H9 (cell line): Measurements from ENCODE around the gene ERICH6B. TPM values are rescaled to one million over a fixed set of nuclear protein-coding genes. Genes with fewer than 3 reads are reported as not detected.
A peak's percentile ranks its signal among the peaks of the same experiment; 100 is the strongest.

Source experiments
- DNase-seq: peaks from one replicate; pipeline ENCODE4 v3.0.0-alpha.2; 2017
- H2AFZ ChIP-seq: one replicate; pipeline ENCODE4 v1.6.1; 2013; ENCODE audit warnings: mild to moderate bottlenecking, low read length, control low read depth, moderate library complexity
- H2AK5ac ChIP-seq: 2 replicates; pipeline ENCODE4 v1.6.1; 2013; ENCODE audit warnings: low read length, control low read depth, mixed read lengths; ENCODE audit not compliant: insufficient read length
- H2BK120ac ChIP-seq: one replicate; pipeline ENCODE4 v1.6.1; 2013; ENCODE audit warnings: low read depth, mild to moderate bottlenecking, low read length, control low read depth, inconsistent platforms; ENCODE audit not compliant: poor library complexity, severe bottlenecking
- H2BK12ac ChIP-seq: 2 replicates; pipeline ENCODE4 v1.6.1; 2013; ENCODE audit warnings: low read length, control low read depth, mixed read lengths, low read depth; ENCODE audit not compliant: insufficient read length
- H2BK15ac ChIP-seq: 2 replicates; pipeline ENCODE4 v1.6.1; 2013; ENCODE audit warnings: low read depth, low read length, control low read depth
- H2BK20ac ChIP-seq: one replicate; pipeline ENCODE4 v1.6.1; 2013; ENCODE audit warnings: low read depth, mild to moderate bottlenecking, low read length, control low read depth, inconsistent platforms; ENCODE audit not compliant: poor library complexity, severe bottlenecking
- H2BK5ac ChIP-seq: 2 replicates; pipeline ENCODE4 v1.6.1; 2013; ENCODE audit warnings: low read length, control low read depth, mixed read lengths; ENCODE audit not compliant: insufficient read length
- H3K14ac ChIP-seq: 2 replicates; pipeline ENCODE4 v1.6.1; 2013; ENCODE audit warnings: low read length, control low read depth; ENCODE audit not compliant: insufficient read depth
- H3K18ac ChIP-seq: 2 replicates; pipeline ENCODE4 v1.6.1; 2013; ENCODE audit warnings: low read depth, mild to moderate bottlenecking, mixed read lengths, low read length, control low read depth; ENCODE audit not compliant: insufficient read length
- H3K23ac ChIP-seq: 2 replicates; pipeline ENCODE4 v1.6.1; 2013; ENCODE audit warnings: low read length, control low read depth, mixed read lengths, low read depth; ENCODE audit not compliant: insufficient read length
- H3K23me2 ChIP-seq: 2 replicates; pipeline ENCODE4 v1.6.1; 2013; ENCODE audit warnings: low read depth, mild to moderate bottlenecking, mixed read lengths, low read length, control low read depth; ENCODE audit not compliant: insufficient read length, poor library complexity, severe bottlenecking
- H3K27ac ChIP-seq: 2 replicates; pipeline ENCODE4 v1.5.1; 2013; ENCODE audit warnings: low read length, control low read depth, mixed read lengths, low read depth; ENCODE audit not compliant: insufficient read length
- H3K27me3 ChIP-seq: 2 replicates; pipeline ENCODE4 v1.6.1; 2013; ENCODE audit warnings: low read length, control low read depth, inconsistent platforms; ENCODE audit not compliant: insufficient read depth
- H3K4ac ChIP-seq: 2 replicates; pipeline ENCODE4 v1.6.1; 2013; ENCODE audit warnings: low read depth, mild to moderate bottlenecking, control low read depth, inconsistent platforms, low read length, moderate library complexity
- H3K4me1 ChIP-seq: 2 replicates; pipeline ENCODE4 v1.6.1; 2013; ENCODE audit warnings: low read length, control low read depth, inconsistent platforms; ENCODE audit not compliant: insufficient read depth
- H3K4me2 ChIP-seq: 2 replicates; pipeline ENCODE4 v1.6.1; 2013; ENCODE audit warnings: low read length, control low read depth, mixed read lengths; ENCODE audit not compliant: insufficient read length, insufficient read depth
- H3K56ac ChIP-seq: 2 replicates; pipeline ENCODE4 v1.6.1; 2013; ENCODE audit warnings: low read depth, mild to moderate bottlenecking, mixed read lengths, low read length, control low read depth; ENCODE audit not compliant: insufficient read length
- H3K79me1 ChIP-seq: 2 replicates; pipeline ENCODE4 v1.6.1; 2013; ENCODE audit warnings: low read depth, mild to moderate bottlenecking, moderate library complexity, low read length, control low read depth, inconsistent platforms; ENCODE audit not compliant: insufficient read depth, poor library complexity, severe bottlenecking
- H3K79me2 ChIP-seq: 2 replicates; pipeline ENCODE4 v1.6.1; 2013; ENCODE audit warnings: low read length, control low read depth, inconsistent platforms; ENCODE audit not compliant: insufficient read depth
- H3K9ac ChIP-seq: 2 replicates; pipeline ENCODE4 v1.6.1; 2013; ENCODE audit warnings: low read length, control low read depth, mixed read lengths; ENCODE audit not compliant: insufficient read length; ENCODE audit errors: extremely low read depth
- H3K9me3 ChIP-seq: one replicate; pipeline ENCODE4 v1.6.1; 2013; ENCODE audit warnings: low read depth, low read length, inconsistent platforms; ENCODE audit not compliant: control insufficient read depth
- H3T11ph ChIP-seq: one replicate; pipeline ENCODE4 v1.6.1; 2013; ENCODE audit warnings: mild to moderate bottlenecking, low read length, control low read depth, inconsistent platforms
- H4K20me1 ChIP-seq: one replicate; pipeline ENCODE4 v1.6.1; 2013; ENCODE audit not compliant: control insufficient read depth, insufficient read length, insufficient read depth
- H4K5ac ChIP-seq: 2 replicates; pipeline ENCODE4 v1.6.1; 2013; ENCODE audit warnings: low read depth, mild to moderate bottlenecking, mixed read lengths, low read length, control low read depth; ENCODE audit not compliant: insufficient read length
- H4K8ac ChIP-seq: replicated peaks from 2 replicates; pipeline ENCODE4 v1.6.1; 2013; ENCODE audit warnings: low read length, control low read depth, mixed read lengths, low read depth; ENCODE audit not compliant: insufficient read length
- H4K91ac ChIP-seq: 2 replicates; pipeline ENCODE4 v1.6.1; 2013; ENCODE audit warnings: low read depth, mild to moderate bottlenecking, moderate library complexity, mixed read lengths, low read length, control low read depth; ENCODE audit not compliant: insufficient read length
- H3K27ac Mint-ChIP-seq, 3 experiments: 2 replicates in 2 of 3; 3 replicates in 1 of 3; pipeline ENCODE4 v1.8.0; 2020 to 2021; ENCODE audit warnings: mixed read lengths in 3 of 3, mild to moderate bottlenecking in 1 of 3, moderate library complexity in 1 of 3
- H3K27me3 Mint-ChIP-seq: 2 replicates; pipeline ENCODE4 v1.8.0; 2021; ENCODE audit warnings: low read depth, mild to moderate bottlenecking, moderate library complexity, mixed read lengths
- H3K36me3 Mint-ChIP-seq, 3 experiments: 2 replicates in 2 of 3; 3 replicates in 1 of 3; pipeline ENCODE4 v1.8.0; 2020 to 2021; ENCODE audit warnings: low read depth in 3 of 3, mixed read lengths in 3 of 3; ENCODE audit not compliant: insufficient read depth in 1 of 3
- H3K4me1 Mint-ChIP-seq, 2 experiments: 2 replicates each; pipeline ENCODE4 v1.8.0; 2020; ENCODE audit warnings: mixed read lengths in 2 of 2
- H3K4me3 Mint-ChIP-seq, 2 experiments: 2 replicates in 1 of 2; 3 replicates in 1 of 2; pipeline ENCODE4 v1.8.0; 2020 to 2021; ENCODE audit warnings: mild to moderate bottlenecking in 2 of 2, mixed read lengths in 2 of 2, moderate library complexity in 1 of 2
- H3K9me3 Mint-ChIP-seq, 2 experiments: 2 replicates in 1 of 2; 3 replicates in 1 of 2; pipeline ENCODE4 v1.8.0; 2020; ENCODE audit warnings: mild to moderate bottlenecking in 2 of 2, mixed read lengths in 2 of 2, moderate library complexity in 1 of 2
- CTCF ChIP-seq: fragments of 200-600 bp; sonication (generic); conservative IDR thresholded peaks from 3 replicates; pipeline ENCODE4 v1.8.0; 2021; ENCODE audit warnings: antibody characterized with exemption, mild to moderate bottlenecking
- total RNA-seq: library from RNA; stranded (reverse); gene quantifications from 2 replicates; pipeline ENCODE4 v1.2.1, GENCODE V29; 2021

Gene ERICH6B
- total RNA-seq, 1 experiment from 2014 or later, result not detected

DNA sequence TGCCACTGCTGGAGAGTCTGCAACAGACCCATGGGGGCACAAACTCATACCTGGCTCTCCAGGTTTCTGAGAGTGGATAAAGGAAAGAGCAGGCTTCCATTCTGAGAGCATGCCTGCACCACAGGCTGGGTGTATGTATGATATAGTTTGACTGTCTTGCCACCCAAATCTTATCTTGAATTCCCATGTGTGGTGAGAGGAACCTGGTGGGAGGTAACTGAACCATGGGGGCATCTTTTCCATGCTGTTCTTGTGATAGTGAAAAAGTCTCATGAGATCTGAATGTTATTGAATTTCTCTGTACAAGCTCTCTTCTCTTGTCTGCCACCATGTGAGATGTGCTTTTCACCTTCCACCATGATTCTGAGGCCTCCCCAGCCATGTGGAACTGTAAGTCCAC lies 50.2 kb downstream of the ERICH6B start:
- Histone ChIP-seq H2AFZ (no peak overlapping the region), H4K5ac (no peak overlapping the region), H4K91ac (no peak overlapping the region), H3K56ac (no peak overlapping the region), H2BK20ac (no peak overlapping the region), H2BK5ac (no peak overlapping the region), H3K18ac (no peak overlapping the region), H3K27me3 (no peaks in the 10 kb centered on the region), H3K4me1 (no peaks in the 10 kb centered on the region), H3K4me2 (no peak overlapping the region), H4K8ac (no peak overlapping the region), H4K20me1 (no peaks in the 10 kb centered on the region), H3K79me1 (no peaks in the 10 kb centered on the region), H3K23ac (no peak overlapping the region), H2BK120ac (peak overlapping the region; percentile 42), H2BK12ac (no peak overlapping the region), H3K79me2 (no peaks in the 10 kb centered on the region), H3T11ph (no peak overlapping the region), H2AK5ac (no peak overlapping the region), H3K9me3 (no peaks in the 10 kb centered on the region), H3K4ac (no peak overlapping the region), H3K9ac (no peak overlapping the region), H3K23me2 (no peaks in the 10 kb centered on the region), H2BK15ac (no peak overlapping the region), H3K27ac (no peak overlapping the region), H3K14ac (no peak overlapping the region)
- Mint-ChIP-seq H3K9me3 (peaks cover 26 to 27% of the 10 kb centered on the region in 2 experiments), H3K36me3 (peaks cover 12 to 17% (median 15%) of the 10 kb centered on the region in 3 experiments), H3K27ac (no peak overlapping the region), H3K4me1 (peaks cover 6 to 7% of the 10 kb centered on the region in 2 experiments; a peak in 3 of 4 replicates), H3K4me3 (no peak overlapping the region), H3K27me3 (no peaks in the 10 kb centered on the region; the same call in 1 of the 2 replicates)
- DNase-seq, result no peak
- TF ChIP-seq CTCF, result no peak
